Measurements from ENCODE around the gene ABCC4.

Gene ABCC4

GRCh38 chr13:95301183-95301967, at the start of gene ABCC4:
Gene ABCC4 (minus strand): TSS chr13:95301451. CDS start chr13:95301314, 137 bp downstream.
- peak; percentile 49 for DNase-seq (ENCODE audit: low read depth)

GRCh38 chr13:95349267-95349666, 48.0 kb upstream of the ABCC4 start:
- DNase-seq (ENCODE audit: low read depth) = no peak

- no peak for DNase-seq (ENCODE audit: low read depth)
These were observed 42.7 kb upstream of the ABCC4 start for GRCh38 chr13:95343944-95344343.

- no peak for DNase-seq (ENCODE audit: low read depth)
These were observed 40.2 kb upstream of the ABCC4 start for GRCh38 chr13:95341441-95341840.

- no peak for DNase-seq (ENCODE audit: low read depth)
These were observed 37.7 kb upstream of the ABCC4 start for GRCh38 chr13:95338905-95339304.

- no peak for DNase-seq (ENCODE audit: low read depth)
These were observed 36.3 kb upstream of the ABCC4 start for GRCh38 chr13:95337597-95337996.

- no peak for DNase-seq (ENCODE audit: low read depth)
These were observed 34.4 kb upstream of the ABCC4 start for GRCh38 chr13:95335667-95336066.

GRCh38 chr13:95328386-95328785, 27.1 kb upstream of the ABCC4 start:
- DNase-seq (ENCODE audit: low read depth) = no peak

GRCh38 chr13:95327190-95327589, 25.9 kb upstream of the ABCC4 start:
- DNase-seq (ENCODE audit: low read depth) = no peak

- DNase-seq (ENCODE audit: low read depth) = no peak
These were observed 25.4 kb upstream of the ABCC4 start for GRCh38 chr13:95326695-95327094.

- no peak for DNase-seq (ENCODE audit: low read depth)
These were observed 24.2 kb upstream of the ABCC4 start for GRCh38 chr13:95325485-95325884.

GRCh38 chr13:95323930-95324662, 22.8 kb upstream of the ABCC4 start:
- no peak for DNase-seq (ENCODE audit: low read depth)

- no peak for DNase-seq (ENCODE audit: low read depth)
These were observed 18.5 kb upstream of the ABCC4 start for GRCh38 chr13:95319551-95320274.

- DNase-seq (ENCODE audit: low read depth) = no peak
These were observed 16.1 kb upstream of the ABCC4 start for GRCh38 chr13:95317039-95317989.

- no peak for DNase-seq (ENCODE audit: low read depth)
These were observed 14.5 kb upstream of the ABCC4 start for GRCh38 chr13:95315752-95316151.

- no peak for DNase-seq (ENCODE audit: low read depth)
These were observed 6.3 kb upstream of the ABCC4 start for GRCh38 chr13:95307507-95307906.

- no peak for DNase-seq (ENCODE audit: low read depth)
These were observed 3.2 kb upstream of the ABCC4 start for GRCh38 chr13:95304453-95304852.

GRCh38 chr13:95301968-95302393, 730 bp upstream of the ABCC4 start:
- no peak for DNase-seq (ENCODE audit: low read depth)

- DNase-seq (ENCODE audit: low read depth) = peak; percentile 11
These were observed 547 bp downstream of the ABCC4 start for GRCh38 chr13:95300625-95301182.

GRCh38 chr13:95298971-95299621, 2.2 kb downstream of the ABCC4 start:
- DNase-seq (ENCODE audit: low read depth) = no peak
